GM18526 (cell line): ENCODE results near the gene PTPRT.

ENCODE experiments used
- POLR2A ChIP-seq: IDR thresholded peaks from 3 replicates; pipeline ENCODE4 v1.6.1; 2011; ENCODE audit not compliant: insufficient read length; ENCODE audit errors: extremely low read depth

PTPRT gene

DNA sequence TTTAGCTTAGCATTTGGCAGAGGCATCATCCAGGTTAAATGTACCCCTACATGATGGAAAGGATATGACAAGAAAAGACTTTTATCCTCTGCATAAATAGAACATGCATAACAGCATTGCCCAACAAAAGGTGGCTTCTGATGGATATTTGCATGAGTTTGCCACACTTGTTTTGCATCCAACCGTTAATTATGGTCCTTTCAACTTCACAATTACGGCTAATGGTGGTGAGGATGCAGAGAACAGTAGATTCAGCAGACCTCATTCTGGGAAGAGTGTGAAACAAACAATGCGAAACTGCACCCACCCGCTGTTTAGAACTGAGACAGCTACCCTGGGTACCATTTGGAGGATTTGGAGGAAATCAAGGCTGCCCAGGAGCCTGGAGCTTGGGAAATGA is 880.7 kb downstream of the PTPRT start:
- no peak for TF ChIP-seq POLR2A

DNA sequence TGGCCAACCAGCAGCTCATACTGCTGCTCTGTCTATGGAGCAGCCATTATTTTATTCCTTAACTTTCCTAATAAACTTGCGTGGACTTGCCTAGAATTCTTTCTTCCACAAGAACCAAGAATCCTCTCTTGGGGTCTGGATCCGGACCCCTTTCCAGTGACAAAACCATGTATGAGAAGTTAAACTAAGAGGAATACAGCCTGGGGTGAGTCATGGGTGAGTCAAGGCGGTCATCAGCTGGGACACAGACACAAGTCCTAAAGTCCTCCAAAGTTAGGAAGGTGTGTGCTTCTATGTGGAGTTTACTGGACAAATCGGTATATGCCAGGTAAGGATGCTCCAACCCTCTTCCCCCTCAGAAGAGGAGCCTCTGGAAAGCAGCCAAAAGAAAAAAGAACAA is 881.5 kb downstream of the PTPRT start:
- no peak for TF ChIP-seq POLR2A

DNA sequence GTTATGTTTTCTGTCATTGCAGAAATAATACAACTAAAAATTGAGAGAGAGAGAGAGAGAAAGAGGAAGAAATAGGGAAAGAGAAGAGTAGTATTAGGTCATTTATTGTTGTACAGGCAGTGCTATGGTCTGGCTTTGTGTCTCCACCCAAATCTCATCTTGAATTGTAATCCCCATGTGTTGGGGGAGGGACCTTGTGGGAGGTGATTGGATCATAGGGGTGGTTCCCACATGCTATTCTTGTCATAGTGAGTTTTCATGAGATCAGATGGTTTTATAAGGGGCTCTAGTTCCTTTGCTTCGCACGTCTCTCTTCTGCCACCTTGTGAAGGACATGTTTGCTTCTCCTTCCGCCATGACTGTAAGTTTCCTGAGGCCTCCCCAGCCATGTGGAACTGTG is 894.1 kb downstream of the PTPRT start:
- no peak for TF ChIP-seq POLR2A

DNA sequence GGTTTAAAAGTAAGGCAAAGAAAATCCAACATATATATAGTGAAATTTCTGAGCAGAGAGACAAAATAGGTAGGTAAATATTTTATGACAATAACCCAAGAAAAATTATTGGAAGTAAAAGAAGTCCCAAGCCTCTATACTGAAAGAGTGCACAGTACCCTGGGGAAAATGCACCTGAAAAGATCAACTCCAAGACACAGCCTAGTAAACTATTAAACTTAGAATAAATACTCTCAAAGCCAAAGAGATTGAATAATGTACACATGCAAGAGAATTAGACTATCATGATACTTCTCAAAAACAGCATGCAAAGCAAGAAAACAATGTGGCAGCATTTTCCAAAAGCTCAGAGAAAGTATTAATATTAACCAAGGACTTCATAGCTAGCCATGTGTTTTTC is 894.7 kb downstream of the PTPRT start:
- TF ChIP-seq POLR2A, result no peak

DNA sequence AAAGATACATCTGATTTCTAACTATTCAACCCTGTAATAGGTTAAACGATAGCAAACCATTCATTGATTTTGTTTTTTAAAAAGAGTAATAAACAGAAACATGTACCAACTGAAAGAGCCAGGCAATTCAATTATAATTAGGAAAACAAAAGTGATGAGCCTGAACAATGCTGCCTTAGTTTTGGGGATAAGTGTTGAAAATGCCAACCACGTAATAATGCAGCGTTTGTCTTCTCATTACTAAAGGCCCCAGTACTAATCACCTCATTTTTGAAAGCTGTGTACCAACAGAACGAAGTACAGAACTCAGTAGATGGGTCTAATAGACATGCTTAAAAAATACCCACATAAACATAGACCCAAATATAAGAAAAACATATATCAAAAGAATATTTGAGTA is 907.9 kb downstream of the PTPRT start:
- TF ChIP-seq POLR2A, result no peak

DNA sequence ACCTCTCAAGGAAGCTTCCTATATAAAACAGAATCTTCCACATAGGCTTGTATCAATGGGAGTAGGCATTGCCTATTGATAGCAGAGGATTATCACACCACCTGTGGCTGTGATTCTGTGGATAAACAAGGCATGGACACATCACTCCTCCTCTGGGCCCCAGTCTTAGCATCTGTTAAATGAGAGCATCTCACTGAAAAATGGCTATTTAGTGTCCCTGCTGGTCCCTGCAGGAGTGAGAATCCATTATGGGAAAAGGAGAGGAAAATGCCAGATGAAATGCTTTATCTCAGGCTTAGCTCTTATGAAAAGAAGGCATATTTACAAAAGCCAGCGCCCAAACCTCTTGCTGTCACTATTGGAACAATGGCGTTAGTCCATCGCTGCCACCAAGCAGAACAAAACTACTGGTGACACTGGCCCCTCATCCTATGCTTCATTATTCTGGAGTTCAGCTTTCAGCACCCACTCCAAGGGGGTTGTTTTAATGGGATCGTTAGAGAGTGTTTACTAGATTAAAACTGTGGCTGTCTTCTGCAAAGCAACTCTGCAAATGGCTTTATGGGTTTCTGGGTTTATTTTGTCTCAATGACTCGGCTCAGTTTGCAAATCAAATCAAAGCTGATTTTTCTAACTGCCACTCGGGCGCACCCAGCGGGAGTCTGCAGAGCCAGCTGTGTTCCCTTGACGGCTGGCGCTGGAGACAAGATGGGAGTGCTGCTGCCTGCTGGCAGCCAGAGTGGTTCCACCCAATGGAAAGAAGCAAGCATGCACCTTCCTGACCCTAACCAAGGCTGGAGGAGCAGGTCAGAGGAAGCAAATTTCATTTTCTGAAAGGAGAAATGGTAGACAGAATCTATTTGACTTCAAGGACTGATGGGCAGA is 912.7 kb downstream of the PTPRT start:
- no peak for TF ChIP-seq POLR2A

DNA sequence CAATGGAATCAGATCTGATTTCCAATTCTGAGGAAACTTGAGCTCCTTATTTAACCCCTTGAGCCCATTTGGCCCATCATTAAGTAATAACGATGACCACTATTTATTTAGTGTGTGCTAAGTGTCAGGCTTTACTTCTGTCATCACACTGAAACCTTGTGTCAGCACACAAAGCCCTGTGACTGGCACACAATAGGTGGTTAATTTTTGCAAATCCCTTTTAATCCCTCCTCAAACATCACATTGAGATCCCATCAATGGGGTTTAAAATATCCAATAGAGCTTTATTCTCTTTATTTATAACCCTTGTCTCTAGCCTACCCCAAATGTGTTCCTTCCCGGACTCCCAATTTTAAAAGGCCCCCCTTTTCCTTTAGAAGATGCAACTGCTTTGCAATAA is 914.7 kb downstream of the PTPRT start:
- TF ChIP-seq POLR2A, result no peak

DNA sequence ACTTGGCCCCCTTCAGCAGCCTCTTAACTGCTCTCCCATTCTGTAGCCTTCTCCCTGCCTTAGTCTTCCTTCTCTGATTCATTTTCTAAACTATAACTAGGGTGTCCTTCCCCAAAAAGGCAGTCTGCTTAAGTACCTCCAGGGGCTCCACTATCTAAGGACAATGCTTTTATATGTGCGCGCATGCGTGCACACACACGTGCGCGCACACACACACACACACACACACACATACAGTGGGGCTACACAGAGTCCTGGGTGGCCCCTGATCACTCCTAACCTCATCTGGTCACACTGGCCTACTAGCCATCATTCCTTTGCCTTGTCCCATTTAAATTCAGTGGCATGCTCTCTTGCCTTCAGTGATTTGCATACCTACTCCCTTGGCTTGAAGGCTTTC is 917.2 kb downstream of the PTPRT start:
- no peak for TF ChIP-seq POLR2A

DNA sequence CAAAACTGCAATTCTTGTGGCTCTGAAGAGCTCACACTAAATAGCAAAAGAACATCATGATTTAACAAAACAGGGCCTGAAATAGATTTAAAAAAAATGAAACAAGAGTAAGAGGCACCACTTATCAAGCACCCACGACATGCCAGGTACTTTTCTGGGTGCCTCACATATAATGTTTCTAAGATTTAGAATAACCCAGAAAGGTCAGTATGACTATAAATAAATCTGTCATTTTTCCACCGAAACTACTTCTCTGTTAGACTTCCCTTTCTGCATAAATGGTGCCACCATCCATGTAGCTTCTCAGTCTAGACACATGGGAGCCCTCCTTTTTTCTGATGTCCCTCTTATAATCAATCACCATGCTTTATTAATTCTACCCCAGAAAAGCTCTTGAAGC is 919.2 kb downstream of the PTPRT start:
- no peak for TF ChIP-seq POLR2A

DNA sequence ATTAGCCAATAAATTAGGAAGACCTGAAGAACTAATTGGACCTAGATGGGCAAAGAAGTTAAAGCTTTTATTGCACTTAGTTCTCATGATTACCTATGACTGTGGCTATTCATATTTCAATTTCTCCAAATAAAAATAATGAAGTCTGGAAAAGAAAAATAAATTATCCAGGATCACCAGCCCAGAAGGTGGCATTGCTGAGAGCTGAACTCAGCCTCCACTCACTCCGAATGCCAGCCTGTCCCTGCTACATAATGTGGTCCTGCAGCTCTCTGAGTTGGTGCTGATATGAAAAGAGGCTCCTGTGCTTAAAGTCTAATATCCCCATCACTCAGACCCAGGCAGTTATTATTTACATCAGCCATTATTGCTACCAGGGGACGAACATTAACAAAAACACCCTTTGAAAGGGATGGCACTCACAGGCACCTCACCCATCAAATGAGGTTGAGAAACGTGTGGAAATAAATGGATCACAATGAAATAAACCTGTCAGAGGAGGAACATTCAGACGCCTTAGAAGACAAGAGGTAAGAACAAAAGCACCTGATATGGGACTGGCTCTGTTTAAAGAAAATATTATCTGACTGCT is 921.8 kb downstream of the PTPRT start:
- no peak for TF ChIP-seq POLR2A

DNA sequence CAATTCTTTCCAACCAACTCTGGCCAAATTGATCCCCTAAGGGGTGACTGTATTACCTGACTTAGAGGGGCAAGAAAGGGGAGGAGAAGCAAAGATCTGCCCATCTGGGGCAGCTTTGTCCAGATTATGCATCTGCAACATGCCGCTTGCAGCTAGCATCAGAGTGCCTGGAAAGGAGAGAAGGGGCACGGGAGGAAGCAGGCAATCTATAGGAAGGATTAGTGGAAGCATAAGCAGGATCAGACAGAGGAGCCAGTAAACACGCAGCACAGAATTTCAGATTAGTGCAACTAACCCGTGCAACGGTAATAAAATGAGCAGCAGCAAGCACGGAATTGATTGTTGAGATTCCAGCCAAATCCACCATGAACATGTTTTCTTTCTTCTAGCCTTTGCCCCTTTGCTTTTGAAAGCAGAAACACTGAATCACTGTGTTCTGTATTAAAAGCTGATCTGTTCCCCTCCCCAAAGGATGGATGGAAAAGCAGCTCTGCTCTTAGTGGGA is 927.9 kb downstream of the PTPRT start:
- no peak for TF ChIP-seq POLR2A

DNA sequence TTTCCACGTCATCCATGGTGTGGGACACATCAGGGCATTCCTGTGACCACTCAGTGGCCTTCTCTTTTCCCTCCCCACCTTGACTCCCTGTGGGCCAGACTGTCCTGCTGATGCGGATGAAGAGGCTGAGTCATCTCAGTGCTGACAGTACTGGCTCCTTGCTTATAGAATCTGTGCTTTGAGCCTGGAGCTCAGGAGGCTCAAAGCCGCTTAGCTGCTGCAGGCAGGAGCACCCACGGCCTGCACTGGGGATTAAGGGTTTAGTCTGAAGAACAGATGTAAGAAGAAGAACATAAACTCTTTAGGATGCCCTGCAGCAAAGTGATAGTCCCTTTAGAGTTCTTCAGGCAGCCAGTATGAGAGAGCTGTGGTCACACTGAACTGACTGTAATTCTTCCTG is 929.5 kb downstream of the PTPRT start:
- TF ChIP-seq POLR2A, result no peak

DNA sequence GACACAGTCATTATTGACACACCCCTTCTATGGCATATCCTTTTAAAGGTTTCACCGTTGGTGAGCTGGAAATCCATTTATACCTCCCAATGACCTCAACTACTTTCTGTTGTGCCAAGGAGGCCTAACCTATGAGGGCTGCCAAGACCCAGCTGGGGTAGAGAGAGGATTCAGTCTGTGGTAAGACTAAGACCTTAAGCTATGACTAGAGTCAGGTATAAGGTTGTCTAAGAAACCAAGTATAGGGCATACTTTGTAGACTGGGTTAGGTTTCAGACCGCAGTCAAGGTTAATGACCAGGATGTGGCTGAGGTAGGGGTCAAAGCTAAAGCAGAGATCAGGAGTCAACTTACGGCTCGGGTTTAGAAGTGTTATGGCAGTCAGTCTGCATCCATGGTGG is 930.3 kb downstream of the PTPRT start:
- TF ChIP-seq POLR2A, result no peak

DNA sequence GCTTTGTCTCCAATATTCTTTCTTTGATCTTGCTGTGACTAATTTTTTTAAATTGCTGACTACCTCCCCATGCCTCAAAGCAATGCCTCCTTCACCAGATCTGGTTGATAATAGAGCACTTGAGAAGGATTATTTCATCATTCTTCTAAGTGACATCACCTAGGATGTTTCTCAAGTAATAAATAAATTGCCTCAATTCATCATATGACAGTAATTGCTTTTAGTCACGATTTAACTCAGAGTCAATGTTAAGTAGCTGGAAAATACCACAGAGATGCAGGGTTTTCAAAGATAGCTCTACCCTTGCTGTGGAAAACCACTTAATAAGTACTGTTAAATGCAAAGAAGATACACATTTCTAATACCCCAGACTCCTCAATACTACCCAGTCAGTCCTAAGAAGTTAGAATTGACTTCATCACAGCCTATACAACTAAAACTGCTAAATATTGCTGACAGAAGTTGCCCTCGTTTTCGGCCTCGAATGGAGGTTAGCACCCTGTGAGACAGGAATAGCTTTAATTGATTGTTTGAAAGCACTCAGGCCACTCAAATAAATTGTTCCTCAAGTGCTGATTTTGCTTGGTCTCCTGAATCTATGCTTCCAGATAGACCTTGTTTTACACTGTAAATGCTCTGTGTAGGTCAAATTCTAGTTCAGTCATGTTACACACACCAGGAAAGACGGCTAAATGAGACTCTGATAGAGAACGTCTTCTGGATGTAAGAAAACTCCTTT is 931.0 kb downstream of the PTPRT start:
- TF ChIP-seq POLR2A, result no peak

DNA sequence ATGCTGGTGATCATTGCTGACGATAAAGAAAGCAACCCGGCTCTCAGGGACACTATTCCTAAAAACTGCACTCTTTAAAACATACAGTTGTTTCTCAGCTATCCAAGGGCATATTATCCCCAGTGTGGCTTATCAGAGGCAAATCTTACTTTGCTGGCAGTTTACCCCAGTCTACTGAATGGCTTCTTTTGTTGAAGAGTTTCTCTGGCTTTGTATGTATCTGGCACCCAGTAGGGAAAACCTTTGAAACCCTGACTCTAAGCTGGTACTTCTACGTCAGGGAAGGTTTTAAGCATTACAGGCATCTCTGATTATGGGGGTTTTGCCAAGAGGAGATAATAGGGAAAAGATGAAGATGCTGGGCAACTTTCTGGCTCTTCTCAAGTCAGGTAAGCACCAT is 933.9 kb downstream of the PTPRT start:
- TF ChIP-seq POLR2A, result no peak

DNA sequence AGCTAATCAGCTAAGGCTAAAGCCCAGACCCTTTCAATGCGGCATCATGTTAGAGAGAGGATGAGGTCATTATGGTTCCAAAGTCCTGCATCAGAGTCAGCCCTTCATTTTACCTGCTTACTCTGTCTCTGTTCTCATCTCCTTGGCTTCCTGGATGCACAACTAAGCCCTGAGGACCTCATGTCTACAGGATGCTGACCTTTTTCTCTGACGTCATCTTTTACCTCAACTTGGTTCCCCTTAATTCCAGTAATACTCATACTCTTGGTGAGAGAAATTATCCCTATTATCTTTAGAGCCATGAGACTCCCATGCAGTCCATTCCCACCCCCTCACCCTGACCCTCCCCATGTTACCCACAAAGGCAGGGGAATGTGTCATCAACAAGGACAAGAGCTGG is 935.0 kb downstream of the PTPRT start:
- TF ChIP-seq POLR2A, result no peak
